T1000 (cell line): Measurements from ENCODE around the gene FAM171A1.
A peak's percentile ranks its signal among the peaks of the same experiment; 100 is the strongest.
"Not testable (repeated sequence)": the region's sequence is repeated elsewhere in the genome, so short reads cannot be mapped to it uniquely, and the experiment has no call there.

Experiments used
- DNase-seq: peaks from one replicate; lab custom pipeline; 2025; ENCODE audit warnings: mixed read lengths; lab: John Stamatoyannopoulos, UW

FAM171A1 gene

GRCh38 chr10:15370856-15371701, at the start of gene FAM171A1:
Gene FAM171A1, minus strand, starts transcription at chr10:15371289. Its CDS starts 237 bp downstream, at chr10:15371052.
- peak; percentile 97 for DNase-seq

GRCh38 chr10:15420858-15421257, 49.8 kb upstream of the FAM171A1 start:
- DNase-seq = no peak

- DNase-seq = peak; percentile 68
Measured at GRCh38 chr10:15419279-15419874, 48.3 kb upstream of the FAM171A1 start.

- no peak for DNase-seq
Measured at GRCh38 chr10:15416034-15416433, 44.9 kb upstream of the FAM171A1 start.

GRCh38 chr10:15411010-15411409, 39.9 kb upstream of the FAM171A1 start:
- no peak for DNase-seq

GRCh38 chr10:15409350-15409749, 38.3 kb upstream of the FAM171A1 start:
- not testable (repeated sequence) for DNase-seq

- no peak for DNase-seq
Measured at GRCh38 chr10:15408557-15408956, 37.5 kb upstream of the FAM171A1 start.

- no peak for DNase-seq
Measured at GRCh38 chr10:15405319-15405718, 34.2 kb upstream of the FAM171A1 start.

- no peak for DNase-seq
Measured at GRCh38 chr10:15401382-15401781, 30.3 kb upstream of the FAM171A1 start.

- not testable (repeated sequence) for DNase-seq
Measured at GRCh38 chr10:15400461-15400860, 29.4 kb upstream of the FAM171A1 start.

GRCh38 chr10:15399060-15399661, 28.1 kb upstream of the FAM171A1 start:
- no peak for DNase-seq

- DNase-seq = no peak
Measured at GRCh38 chr10:15395935-15396334, 24.8 kb upstream of the FAM171A1 start.

- no peak for DNase-seq
Measured at GRCh38 chr10:15393139-15393825, 22.2 kb upstream of the FAM171A1 start.

GRCh38 chr10:15391491-15391890, 20.4 kb upstream of the FAM171A1 start:
- DNase-seq = no peak

GRCh38 chr10:15388172-15388571, 17.1 kb upstream of the FAM171A1 start:
- DNase-seq = not testable (repeated sequence)

GRCh38 chr10:15387021-15387420, 15.9 kb upstream of the FAM171A1 start:
- no peak for DNase-seq

- no peak for DNase-seq
Measured at GRCh38 chr10:15385552-15386455, 14.7 kb upstream of the FAM171A1 start.

GRCh38 chr10:15381420-15381819, 10.3 kb upstream of the FAM171A1 start:
- DNase-seq = no peak

- DNase-seq = no peak
Measured at GRCh38 chr10:15379078-15379477, 8.0 kb upstream of the FAM171A1 start.

GRCh38 chr10:15378569-15378968, 7.5 kb upstream of the FAM171A1 start:
- no peak for DNase-seq

- DNase-seq = no peak
Measured at GRCh38 chr10:15374566-15374965, 3.5 kb upstream of the FAM171A1 start.
